Measurements from ENCODE around the gene CKM. TPM values are rescaled to one million over a fixed set of nuclear protein-coding genes. Genes with fewer than 3 reads are reported as not detected.
"Not testable (repeated sequence)": the region's sequence is repeated elsewhere in the genome, so short reads cannot be mapped to it uniquely, and the experiment has no call there.

Gene CKM
- polyA plus RNA-seq, 1 donor = 3,869 TPM

GRCh38 chr19:45349126-45349415 is 26.4 kb upstream of the CKM start:
- DNase-seq (ENCODE audit: low read depth) = no peak

GRCh38 chr19:45348367-45349125 is 25.9 kb upstream of the CKM start:
- DNase-seq (ENCODE audit: low read depth) = no peak

GRCh38 chr19:45347570-45348366 is 25.1 kb upstream of the CKM start:
- no peak for DNase-seq (ENCODE audit: low read depth)

- no peak for DNase-seq (ENCODE audit: low read depth)
Observed at GRCh38 chr19:45346449-45346848, 23.8 kb upstream of the CKM start.

GRCh38 chr19:45345506-45345860 is 22.8 kb upstream of the CKM start:
- DNase-seq (ENCODE audit: low read depth) = no peak

- DNase-seq (ENCODE audit: low read depth) = no peak
Observed at GRCh38 chr19:45344621-45345505, 22.2 kb upstream of the CKM start.

GRCh38 chr19:45342911-45343310 is 20.2 kb upstream of the CKM start:
- no peak for DNase-seq (ENCODE audit: low read depth)

- no peak for DNase-seq (ENCODE audit: low read depth)
Observed at GRCh38 chr19:45340899-45341453, 18.3 kb upstream of the CKM start.

- DNase-seq (ENCODE audit: low read depth) = no peak
Observed at GRCh38 chr19:45340232-45340898, 17.7 kb upstream of the CKM start, which contains the start of gene KLC3. TSS of gene KLC3 (plus strand) at chr19:45340750. CDS start at chr19:45345542, 4,792 bp downstream.

GRCh38 chr19:45339629-45340028 is 17.0 kb upstream of the CKM start:
- no peak for DNase-seq (ENCODE audit: low read depth)

GRCh38 chr19:45336696-45337251 is 14.1 kb upstream of the CKM start:
- DNase-seq (ENCODE audit: low read depth) = no peak

GRCh38 chr19:45334881-45335280 is 12.2 kb upstream of the CKM start:
- not testable (repeated sequence) for DNase-seq (ENCODE audit: low read depth)

GRCh38 chr19:45333609-45334303 is 11.1 kb upstream of the CKM start:
- no peak for DNase-seq (ENCODE audit: low read depth)

GRCh38 chr19:45331411-45331810 is 8.7 kb upstream of the CKM start:
- no peak for DNase-seq (ENCODE audit: low read depth)

GRCh38 chr19:45327404-45328143 is 4.9 kb upstream of the CKM start:
- no peak for DNase-seq (ENCODE audit: low read depth)

GRCh38 chr19:45324349-45324907 is 1.8 kb upstream of the CKM start:
- no peak for DNase-seq (ENCODE audit: low read depth)

GRCh38 chr19:45323671-45324081 is 1.0 kb upstream of the CKM start:
- no peak for DNase-seq (ENCODE audit: low read depth)

GRCh38 chr19:45322311-45322710 is 364 bp downstream of the CKM start:
- no peak for DNase-seq (ENCODE audit: low read depth)

- DNase-seq (ENCODE audit: low read depth) = no peak
Observed at GRCh38 chr19:45321848-45322247, 827 bp downstream of the CKM start.

All from forelimb muscle (tissue), 1 donor.